Inflammatory macrophage treated with lipopolysaccharide for 1 hour (primary cell): ENCODE measurements around the gene IFI30.
"Not testable (repeated sequence)": the region's sequence is repeated elsewhere in the genome, so short reads cannot be mapped to it uniquely, and the experiment has no call there.

Experiments
- DNase-seq, 2 donors: peaks; one replicate each; pipeline ENCODE4 v3.0.0-alpha.2; 2020 to 2022

IFI30 gene

GRCh38 chr19:18203863-18204393 is 30.3 kb downstream of the IFI30 start, which contains the start of gene RAB3A:
TSS of gene RAB3A (minus strand) at chr19:18204042. CDS start at chr19:18202740, 1,302 bp downstream.
- DNase-seq = peak; percentile 100

DNA sequence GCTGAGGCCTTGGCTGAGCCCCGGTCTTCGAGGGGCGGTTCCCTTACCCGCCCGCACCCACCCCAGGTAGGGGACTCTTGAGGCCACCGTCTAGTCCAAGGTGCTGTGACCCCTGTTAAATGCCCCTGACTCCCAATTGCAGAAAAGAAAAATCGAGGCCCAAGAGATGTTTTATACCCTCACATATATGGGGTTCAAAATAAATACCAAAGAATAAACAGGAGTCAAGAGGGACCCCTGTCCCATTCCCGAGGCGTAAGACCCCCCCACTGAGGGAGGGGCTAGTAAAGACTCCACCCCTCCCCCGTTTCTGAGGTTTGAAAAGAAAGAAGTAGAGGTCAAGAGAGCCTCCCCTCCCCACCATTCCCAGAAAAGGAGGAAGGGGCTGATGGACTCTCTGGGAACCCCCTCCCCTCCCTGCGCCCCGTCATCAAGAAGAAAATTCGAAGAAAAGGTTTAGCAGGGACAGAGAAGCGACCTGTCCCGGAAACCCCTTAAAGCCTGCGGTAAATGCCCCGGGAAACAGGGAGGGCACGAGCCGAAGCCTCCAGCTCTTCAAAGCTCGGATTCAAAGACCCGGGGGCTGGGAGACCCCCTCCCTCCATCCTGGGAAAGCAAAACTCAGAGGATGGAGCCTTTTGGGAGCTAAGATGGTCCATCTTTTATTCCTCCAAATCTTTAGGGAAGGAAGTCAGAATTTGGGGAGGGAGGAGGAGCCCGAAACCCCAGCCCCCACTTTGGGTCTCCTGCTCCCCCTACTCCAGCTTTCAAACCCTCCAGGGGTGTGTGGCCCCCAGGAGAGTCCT is 31.0 kb downstream of the IFI30 start:
- DNase-seq = no peak

DNA sequence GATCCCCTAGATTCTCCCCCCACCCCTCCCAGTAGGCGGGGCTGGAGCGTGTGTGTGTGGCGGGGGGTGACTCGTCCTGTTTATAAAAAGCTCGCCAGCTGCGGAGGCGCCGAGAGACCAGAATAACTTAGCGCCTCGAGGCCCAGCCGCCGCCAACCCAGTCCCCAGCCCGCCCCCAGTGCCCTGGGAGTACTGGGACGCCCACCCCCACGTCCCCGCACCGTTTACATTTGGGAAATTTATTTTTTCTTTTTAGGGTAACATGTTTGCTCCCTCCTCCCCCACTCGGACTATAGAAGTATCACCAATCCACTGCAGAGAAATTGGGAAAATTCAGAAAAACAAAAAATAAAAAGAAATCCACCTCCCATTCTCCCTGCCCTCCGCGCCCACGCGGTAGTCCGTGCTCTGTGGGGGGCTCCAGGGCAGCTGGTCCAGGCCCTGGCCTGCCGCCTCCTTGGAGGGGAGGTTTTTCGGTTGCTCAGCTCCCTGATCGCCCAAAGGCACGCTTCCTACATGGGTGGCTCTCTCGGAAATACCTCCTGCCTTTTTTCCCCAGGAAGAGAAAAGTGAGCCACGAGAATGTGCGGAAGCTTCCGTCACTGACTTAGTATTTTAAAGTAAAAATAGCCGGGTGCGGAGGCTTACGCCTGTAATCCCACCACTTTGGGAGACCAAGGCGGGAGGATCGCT is 31.7 kb downstream of the IFI30 start:
- DNase-seq = peak in 1 of 2 donors; percentile 13

DNA sequence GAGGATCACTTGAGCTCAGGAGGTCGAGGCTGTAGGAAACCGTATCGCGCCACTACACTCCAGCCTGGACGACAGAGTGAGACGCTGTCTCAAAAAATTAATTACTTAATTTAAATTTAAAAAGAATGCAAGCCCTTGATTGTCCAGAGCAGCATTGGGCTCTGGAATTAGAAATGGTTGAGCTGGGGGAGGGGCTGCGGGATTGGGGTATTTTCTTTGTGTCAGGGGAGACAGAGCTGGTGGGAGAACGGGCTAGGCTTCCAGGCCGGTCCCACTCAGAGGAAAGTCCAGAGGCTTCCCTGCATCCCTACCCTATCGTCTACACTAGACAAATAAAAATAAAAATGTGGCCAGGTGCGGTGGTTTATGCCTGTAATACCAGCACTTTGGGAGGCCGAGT is 32.4 kb downstream of the IFI30 start:
- DNase-seq = no peak

DNA sequence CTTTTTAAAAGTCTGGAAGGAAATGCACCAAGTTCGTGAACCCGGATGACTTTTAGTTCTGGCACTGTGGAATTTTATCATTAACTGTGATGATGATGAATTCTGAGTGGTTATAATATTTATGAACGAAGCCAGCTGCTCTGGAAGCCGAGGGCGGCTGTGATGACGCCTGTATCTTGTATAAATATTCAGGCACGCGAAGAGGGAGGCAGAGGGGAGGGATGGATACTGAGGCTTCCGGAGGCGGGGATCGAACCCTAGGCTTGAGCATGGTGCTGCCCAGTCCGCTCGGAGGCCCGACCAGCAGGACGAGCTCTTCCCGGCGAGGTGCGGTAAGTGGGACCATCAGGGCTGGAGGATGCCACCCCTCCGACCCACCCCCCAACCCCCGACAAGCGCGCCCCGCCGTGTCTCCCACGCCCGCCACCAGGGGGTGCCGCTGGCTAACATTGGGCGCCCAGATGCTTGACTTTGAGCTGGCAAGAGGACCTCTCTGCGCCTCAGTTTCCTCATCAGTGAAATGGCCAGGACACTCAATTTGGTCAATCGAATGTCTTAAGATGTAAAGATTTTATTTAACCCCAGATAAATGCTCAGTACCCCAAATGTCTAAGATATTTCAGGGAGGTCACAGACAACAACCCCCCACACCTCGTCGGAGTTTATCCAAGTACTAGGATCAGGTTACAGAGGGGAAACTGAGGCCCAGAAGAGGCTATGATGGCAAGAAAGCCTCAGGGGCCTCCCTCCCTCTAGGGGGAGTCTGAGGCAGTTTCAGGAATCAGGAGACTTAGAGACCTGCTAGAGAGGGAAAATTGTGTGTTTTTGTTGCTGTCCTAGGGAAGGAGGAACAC is 34.7 kb downstream of the IFI30 start:
- DNase-seq = peak in 1 of 2 donors; percentile 55

DNA sequence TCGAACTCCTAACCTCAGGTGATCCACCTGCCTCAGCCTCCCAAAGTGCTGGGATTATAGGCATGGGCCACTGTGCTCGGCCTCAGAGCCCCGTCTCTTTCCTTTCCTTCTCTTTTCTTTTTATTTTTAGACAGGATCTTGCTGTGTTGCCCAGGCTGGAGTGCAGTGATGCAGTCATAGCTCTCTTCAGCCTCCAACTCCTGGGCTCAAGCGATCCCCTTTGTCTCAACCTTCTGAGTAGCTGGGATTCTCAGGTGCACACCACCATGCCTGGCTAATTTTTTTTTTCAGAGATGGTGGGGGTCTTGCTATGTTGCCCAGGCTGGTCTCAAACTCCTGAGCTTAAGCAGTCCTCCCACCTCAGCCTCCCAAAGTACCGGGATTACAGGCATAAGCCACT is 36.3 kb downstream of the IFI30 start:
- not testable (repeated sequence) for DNase-seq

GRCh38 chr19:18211683-18212082 is 38.1 kb downstream of the IFI30 start:
- DNase-seq = no peak

DNA sequence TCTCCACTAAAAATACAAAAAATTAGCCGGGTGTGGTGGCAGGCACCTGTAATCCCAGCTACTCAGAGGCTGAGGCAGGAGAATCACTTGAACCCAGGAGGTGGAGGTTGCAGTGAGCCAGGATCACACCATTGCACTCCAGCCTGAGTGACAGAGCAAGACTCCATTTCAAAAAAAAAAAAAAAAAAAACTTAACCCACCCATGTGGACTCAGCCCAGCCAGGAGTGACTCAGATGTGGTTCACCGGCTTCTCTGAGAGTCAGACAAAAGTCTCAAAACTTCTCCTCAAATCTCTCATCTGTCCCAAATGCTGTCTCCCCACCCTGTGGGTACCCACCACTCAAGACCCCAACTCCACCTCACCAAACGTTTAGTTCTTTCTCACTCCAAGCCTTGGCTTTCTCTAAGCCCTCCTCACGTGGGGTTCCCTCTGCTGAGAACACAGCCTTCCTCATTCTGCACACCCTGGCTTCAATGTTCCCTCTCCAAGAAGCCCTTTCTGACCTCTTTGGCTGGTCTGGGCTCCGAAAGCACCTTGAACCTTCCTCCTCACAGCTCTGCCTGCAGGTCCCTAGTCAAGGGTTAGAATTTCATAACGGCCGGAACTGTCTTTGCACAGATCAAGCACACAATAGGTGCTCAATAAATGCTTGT is 41.3 kb downstream of the IFI30 start:
- no peak for DNase-seq

DNA sequence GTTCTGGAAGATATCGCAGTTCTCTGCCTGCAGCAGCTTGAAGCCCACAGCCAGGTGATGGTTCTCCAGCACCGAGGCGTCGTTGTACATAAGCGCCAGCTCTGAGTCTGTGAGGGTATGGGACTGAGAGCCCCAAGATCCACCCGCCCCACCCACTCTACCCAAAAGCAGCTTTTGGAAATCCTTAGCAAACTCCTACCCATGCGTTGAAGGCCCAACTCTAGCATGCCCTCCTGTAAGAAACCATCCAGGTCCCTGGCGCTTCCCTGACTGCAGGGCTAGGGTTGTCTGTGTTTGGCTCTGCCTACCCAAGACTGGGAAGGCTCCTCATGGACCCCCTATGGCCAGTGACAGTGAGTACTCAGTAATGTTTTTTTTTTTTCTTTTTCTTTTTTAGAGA is 43.2 kb downstream of the IFI30 start:
- DNase-seq = no peak

DNA sequence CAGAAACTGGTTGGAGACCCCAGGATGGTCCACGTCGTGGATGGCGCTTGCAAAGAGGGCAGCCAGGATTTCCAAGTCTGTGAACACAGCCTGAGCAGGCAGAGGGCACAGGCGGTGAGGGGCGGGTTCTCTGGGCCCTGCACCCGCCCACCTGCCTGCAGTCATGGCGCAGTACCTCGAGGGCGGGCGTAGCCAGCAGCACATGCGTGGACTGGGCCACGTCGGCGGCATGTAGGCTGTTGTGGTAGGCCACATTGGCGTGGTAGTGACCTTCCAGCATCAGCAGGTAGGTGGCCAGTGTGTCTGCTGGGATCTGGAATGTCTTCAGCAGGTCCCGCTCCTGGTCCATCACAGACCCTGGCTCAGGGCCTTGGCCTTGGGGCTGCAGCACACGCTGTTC is 44.5 kb downstream of the IFI30 start:
- no peak for DNase-seq

DNA sequence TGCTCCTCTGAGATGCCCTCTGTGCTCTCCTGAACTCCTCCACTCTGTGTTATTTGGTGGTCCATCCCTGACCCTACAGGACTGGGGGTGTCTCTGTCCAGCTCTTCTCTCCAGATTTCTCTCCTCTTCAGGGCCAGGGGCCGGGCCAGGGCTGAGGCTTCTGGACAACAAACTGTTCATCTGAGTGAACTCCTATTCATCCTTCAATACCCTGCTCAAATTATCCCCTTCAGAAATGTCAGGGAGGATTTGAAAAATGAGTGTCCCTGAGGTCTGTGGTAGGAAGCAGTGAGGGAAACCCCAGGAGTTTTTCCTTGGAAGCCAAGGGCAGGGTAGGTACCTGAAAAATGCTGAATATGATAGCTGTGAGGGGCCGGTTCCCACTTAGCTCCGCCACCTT is 45.0 kb downstream of the IFI30 start:
- DNase-seq = no peak

- DNase-seq = no peak
Measured at GRCh38 chr19:18219911-18220631, 46.5 kb downstream of the IFI30 start.

GRCh38 chr19:18220632-18221275 is 47.1 kb downstream of the IFI30 start:
- no peak for DNase-seq

- no peak for DNase-seq
Measured at GRCh38 chr19:18221815-18222725, 48.5 kb downstream of the IFI30 start.

- DNase-seq = peak; percentile 36 to 62
Measured at GRCh38 chr19:18223860-18224524, 50.4 kb downstream of the IFI30 start.

- peak; percentile 96 to 99 for DNase-seq
Measured at GRCh38 chr19:18224525-18225354, 51.1 kb downstream of the IFI30 start.

DNA sequence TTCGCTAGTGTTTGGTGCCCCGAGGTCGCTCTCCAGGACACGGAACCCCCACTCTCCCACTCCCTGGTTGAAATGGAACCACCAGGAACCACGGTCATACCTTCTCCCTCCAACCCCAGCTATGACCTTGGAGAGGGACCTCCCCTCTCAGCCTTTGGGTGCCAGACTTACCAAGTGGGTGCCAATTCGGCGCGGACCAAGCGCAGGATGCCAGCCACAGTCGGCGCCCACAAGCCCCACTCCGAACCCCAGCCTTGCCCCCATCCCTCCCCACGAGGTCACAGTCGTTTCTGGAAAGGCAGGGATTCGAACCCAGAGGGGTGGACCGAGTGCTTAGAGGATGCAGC is 51.7 kb downstream of the IFI30 start:
- no peak for DNase-seq

GRCh38 chr19:18225702-18226468 is 52.3 kb downstream of the IFI30 start, which contains the start of gene PDE4C:
TSS of gene PDE4C (minus strand) at chr19:18226438. CDS start at chr19:18226415, 23 bp downstream.
- no peak for DNase-seq
